ENCODE measurements around the gene SPTBN4.

The SPTBN4 gene

DNA sequence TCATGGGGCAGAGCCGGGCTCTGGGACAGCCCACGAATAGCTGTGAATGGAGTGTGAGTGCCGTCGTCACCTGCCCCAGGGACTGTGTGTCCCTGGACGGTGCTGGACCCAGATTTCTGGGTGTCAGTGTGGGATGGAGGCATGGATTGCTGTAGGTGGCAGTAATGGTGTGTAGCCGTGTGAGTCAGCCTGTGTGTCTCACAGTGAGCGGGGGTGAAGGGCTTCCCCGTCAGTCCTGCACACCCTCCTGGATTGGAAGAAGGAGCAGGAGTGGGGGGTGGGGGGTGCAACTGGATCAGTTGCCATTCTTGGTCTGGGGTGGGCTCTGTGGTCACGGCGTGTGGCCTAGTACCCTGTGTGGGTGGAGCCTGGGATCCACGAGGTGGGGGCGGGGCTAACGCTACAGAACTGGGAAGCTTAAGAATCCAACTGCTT, 127.9 kb downstream of the SPTBN4 start (continued):
- TF ChIP-seq, protein P1, sequence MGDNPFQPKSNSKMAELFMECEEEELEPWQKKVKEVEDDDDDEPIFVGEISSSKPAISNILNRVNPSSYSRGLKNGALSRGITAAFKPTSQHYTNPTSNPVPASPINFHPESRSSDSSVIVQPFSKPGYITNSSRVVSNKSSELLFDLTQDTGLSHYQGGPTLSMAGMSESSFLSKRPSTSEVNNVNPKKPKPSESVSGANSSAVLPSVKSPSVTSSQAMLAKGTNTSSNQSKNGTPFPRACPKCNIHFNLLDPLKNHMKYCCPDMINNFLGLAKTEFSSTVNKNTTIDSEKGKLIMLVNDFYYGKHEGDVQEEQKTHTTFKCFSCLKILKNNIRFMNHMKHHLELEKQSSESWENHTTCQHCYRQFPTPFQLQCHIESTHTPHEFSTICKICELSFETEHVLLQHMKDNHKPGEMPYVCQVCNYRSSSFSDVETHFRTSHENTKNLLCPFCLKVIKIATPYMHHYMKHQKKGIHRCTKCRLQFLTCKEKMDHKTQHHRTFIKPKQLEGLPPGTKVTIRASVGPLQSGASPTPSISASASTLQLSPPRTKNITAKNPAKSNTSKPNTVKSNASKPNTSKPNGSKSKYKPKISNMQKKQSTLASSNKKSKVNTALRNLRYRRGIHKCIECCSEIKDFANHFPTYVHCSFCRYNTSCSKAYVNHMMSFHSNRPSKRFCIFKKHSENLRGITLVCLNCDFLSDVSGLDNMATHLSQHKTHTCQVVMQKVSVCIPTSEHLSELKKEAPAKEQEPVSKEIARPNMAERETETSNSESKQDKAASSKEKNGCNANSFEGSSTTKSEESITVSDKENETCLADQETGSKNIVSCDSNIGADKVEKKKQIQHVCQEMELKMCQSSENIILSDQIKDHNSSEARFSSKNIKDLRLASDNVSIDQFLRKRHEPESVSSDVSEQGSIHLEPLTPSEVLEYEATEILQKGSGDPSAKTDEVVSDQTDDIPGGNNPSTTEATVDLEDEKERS (tag by site-specific recombination; IDR thresholded peaks at IDR 0.05) = no peak
- TF ChIP-seq ZNF169 (tag by site-specific recombination; IDR thresholded peaks at IDR 0.05) = no peak
- TF ChIP-seq ZNF654 (tag by site-specific recombination; IDR thresholded peaks at IDR 0.05; ENCODE audit: low read depth) = no peak
- TF ChIP-seq ZNF112 (tag by site-specific recombination; IDR thresholded peaks at IDR 0.05) = no peak
- peak; percentile 46 for TF ChIP-seq SP3 (tag by site-specific recombination; IDR thresholded peaks at IDR 0.05)
- TF ChIP-seq, protein P2, sequence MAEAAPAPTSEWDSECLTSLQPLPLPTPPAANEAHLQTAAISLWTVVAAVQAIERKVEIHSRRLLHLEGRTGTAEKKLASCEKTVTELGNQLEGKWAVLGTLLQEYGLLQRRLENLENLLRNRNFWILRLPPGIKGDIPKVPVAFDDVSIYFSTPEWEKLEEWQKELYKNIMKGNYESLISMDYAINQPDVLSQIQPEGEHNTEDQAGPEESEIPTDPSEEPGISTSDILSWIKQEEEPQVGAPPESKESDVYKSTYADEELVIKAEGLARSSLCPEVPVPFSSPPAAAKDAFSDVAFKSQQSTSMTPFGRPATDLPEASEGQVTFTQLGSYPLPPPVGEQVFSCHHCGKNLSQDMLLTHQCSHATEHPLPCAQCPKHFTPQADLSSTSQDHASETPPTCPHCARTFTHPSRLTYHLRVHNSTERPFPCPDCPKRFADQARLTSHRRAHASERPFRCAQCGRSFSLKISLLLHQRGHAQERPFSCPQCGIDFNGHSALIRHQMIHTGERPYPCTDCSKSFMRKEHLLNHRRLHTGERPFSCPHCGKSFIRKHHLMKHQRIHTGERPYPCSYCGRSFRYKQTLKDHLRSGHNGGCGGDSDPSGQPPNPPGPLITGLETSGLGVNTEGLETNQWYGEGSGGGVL (tag by site-specific recombination; IDR thresholded peaks at IDR 0.05) = peak; percentile 70; the same call in 1 of the 2 replicates
- TF ChIP-seq, protein P3, sequence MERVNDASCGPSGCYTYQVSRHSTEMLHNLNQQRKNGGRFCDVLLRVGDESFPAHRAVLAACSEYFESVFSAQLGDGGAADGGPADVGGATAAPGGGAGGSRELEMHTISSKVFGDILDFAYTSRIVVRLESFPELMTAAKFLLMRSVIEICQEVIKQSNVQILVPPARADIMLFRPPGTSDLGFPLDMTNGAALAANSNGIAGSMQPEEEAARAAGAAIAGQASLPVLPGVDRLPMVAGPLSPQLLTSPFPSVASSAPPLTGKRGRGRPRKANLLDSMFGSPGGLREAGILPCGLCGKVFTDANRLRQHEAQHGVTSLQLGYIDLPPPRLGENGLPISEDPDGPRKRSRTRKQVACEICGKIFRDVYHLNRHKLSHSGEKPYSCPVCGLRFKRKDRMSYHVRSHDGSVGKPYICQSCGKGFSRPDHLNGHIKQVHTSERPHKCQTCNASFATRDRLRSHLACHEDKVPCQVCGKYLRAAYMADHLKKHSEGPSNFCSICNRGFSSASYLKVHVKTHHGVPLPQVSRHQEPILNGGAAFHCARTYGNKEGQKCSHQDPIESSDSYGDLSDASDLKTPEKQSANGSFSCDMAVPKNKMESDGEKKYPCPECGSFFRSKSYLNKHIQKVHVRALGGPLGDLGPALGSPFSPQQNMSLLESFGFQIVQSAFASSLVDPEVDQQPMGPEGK (tag by site-specific recombination; IDR thresholded peaks at IDR 0.05) = peak; percentile 47; the same call in 1 of the 2 replicates
- TF ChIP-seq ZNF560 (tag by site-specific recombination; IDR thresholded peaks at IDR 0.05; ENCODE audit: borderline replicate concordance) = no peak
- TF ChIP-seq, protein P4, sequence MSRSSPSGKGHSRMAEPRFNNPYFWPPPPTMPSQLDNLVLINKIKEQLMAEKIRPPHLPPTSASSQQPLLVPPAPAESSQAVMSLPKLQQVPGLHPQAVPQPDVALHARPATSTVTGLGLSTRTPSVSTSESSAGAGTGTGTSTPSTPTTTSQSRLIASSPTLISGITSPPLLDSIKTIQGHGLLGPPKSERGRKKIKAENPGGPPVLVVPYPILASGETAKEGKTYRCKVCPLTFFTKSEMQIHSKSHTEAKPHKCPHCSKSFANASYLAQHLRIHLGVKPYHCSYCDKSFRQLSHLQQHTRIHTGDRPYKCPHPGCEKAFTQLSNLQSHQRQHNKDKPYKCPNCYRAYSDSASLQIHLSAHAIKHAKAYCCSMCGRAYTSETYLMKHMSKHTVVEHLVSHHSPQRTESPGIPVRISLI (tag by site-specific recombination; IDR thresholded peaks at IDR 0.05) = no peak
- TF ChIP-seq, protein P5, sequence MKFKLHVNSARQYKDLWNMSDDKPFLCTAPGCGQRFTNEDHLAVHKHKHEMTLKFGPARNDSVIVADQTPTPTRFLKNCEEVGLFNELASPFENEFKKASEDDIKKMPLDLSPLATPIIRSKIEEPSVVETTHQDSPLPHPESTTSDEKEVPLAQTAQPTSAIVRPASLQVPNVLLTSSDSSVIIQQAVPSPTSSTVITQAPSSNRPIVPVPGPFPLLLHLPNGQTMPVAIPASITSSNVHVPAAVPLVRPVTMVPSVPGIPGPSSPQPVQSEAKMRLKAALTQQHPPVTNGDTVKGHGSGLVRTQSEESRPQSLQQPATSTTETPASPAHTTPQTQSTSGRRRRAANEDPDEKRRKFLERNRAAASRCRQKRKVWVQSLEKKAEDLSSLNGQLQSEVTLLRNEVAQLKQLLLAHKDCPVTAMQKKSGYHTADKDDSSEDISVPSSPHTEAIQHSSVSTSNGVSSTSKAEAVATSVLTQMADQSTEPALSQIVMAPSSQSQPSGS (tag by site-specific recombination; IDR thresholded peaks at IDR 0.05; ENCODE audit: low read depth) = no peak
- TF ChIP-seq ZSCAN30 (tag by site-specific recombination; IDR thresholded peaks at IDR 0.05) = no peak
- TF ChIP-seq, protein P6, sequence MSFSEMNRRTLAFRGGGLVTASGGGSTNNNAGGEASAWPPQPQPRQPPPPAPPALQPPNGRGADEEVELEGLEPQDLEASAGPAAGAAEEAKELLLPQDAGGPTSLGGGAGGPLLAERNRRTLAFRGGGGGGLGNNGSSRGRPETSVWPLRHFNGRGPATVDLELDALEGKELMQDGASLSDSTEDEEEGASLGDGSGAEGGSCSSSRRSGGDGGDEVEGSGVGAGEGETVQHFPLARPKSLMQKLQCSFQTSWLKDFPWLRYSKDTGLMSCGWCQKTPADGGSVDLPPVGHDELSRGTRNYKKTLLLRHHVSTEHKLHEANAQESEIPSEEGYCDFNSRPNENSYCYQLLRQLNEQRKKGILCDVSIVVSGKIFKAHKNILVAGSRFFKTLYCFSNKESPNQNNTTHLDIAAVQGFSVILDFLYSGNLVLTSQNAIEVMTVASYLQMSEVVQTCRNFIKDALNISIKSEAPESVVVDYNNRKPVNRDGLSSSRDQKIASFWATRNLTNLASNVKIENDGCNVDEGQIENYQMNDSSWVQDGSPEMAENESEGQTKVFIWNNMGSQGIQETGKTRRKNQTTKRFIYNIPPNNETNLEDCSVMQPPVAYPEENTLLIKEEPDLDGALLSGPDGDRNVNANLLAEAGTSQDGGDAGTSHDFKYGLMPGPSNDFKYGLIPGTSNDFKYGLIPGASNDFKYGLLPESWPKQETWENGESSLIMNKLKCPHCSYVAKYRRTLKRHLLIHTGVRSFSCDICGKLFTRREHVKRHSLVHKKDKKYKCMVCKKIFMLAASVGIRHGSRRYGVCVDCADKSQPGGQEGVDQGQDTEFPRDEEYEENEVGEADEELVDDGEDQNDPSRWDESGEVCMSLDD (tag by site-specific recombination; IDR thresholded peaks at IDR 0.05) = no peak
- TF ChIP-seq IKZF3 (tag by site-specific recombination; IDR thresholded peaks at IDR 0.05) = no peak
- no peak for TF ChIP-seq GLI4 (tag by site-specific recombination; IDR thresholded peaks at IDR 0.05)
- TF ChIP-seq ZNF571 (tag by site-specific recombination; IDR thresholded peaks at IDR 0.05) = no peak
- TF ChIP-seq ZFP37 (tag by site-specific recombination; IDR thresholded peaks at IDR 0.05) = no peak
- no peak for TF ChIP-seq ZNF132 (tag by site-specific recombination; IDR thresholded peaks at IDR 0.05; ENCODE audit: borderline replicate concordance)
- TF ChIP-seq ZNF302 (tag by site-specific recombination; IDR thresholded peaks at IDR 0.05; ENCODE audit: low read depth) = no peak
- TF ChIP-seq ZNF768 (tag by site-specific recombination; IDR thresholded peaks at IDR 0.05) = no peak
- no peak for TF ChIP-seq ZNF324 (tag by site-specific recombination; IDR thresholded peaks at IDR 0.05)
- no peak for TF ChIP-seq SETDB1 (IDR thresholded peaks at IDR 0.05; ENCODE audit: insufficient read length, low read length)
- no peak for TF ChIP-seq ZNF311 (tag by site-specific recombination; IDR thresholded peaks at IDR 0.05; ENCODE audit: borderline replicate concordance)
- TF ChIP-seq ZNF76 (tag by site-specific recombination; IDR thresholded peaks at IDR 0.05; ENCODE audit: borderline replicate concordance, low read depth) = no peak
- TF ChIP-seq, protein P7, sequence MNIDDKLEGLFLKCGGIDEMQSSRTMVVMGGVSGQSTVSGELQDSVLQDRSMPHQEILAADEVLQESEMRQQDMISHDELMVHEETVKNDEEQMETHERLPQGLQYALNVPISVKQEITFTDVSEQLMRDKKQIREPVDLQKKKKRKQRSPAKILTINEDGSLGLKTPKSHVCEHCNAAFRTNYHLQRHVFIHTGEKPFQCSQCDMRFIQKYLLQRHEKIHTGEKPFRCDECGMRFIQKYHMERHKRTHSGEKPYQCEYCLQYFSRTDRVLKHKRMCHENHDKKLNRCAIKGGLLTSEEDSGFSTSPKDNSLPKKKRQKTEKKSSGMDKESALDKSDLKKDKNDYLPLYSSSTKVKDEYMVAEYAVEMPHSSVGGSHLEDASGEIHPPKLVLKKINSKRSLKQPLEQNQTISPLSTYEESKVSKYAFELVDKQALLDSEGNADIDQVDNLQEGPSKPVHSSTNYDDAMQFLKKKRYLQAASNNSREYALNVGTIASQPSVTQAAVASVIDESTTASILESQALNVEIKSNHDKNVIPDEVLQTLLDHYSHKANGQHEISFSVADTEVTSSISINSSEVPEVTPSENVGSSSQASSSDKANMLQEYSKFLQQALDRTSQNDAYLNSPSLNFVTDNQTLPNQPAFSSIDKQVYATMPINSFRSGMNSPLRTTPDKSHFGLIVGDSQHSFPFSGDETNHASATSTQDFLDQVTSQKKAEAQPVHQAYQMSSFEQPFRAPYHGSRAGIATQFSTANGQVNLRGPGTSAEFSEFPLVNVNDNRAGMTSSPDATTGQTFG (tag by site-specific recombination; IDR thresholded peaks at IDR 0.05; ENCODE audit: borderline replicate concordance) = no peak
- TF ChIP-seq ZBTB17 (tag by site-specific recombination; IDR thresholded peaks at IDR 0.05) = 0 out of 2 replicates have a peak, but pooled peaks have one; percentile 28
- no peak for TF ChIP-seq ZNF843 (tag by site-specific recombination; IDR thresholded peaks at IDR 0.05)

Measured in HEK293 (cell line).